Suppressor macrophage (primary cell): ENCODE data around the gene TAF1C.
"Not testable (repeated sequence)": the region's sequence is repeated elsewhere in the genome, so short reads cannot be mapped to it uniquely, and the experiment has no call there.

Source experiments
- DNase-seq, 4 experiments: peaks; one replicate each; pipeline ENCODE4 v3.0.0-alpha.2; 2020 to 2022

TAF1C gene

GRCh38 chr16:84212154-84212553 is 25.3 kb upstream of the TAF1C start:
- DNase-seq, result peak in 1 of 4 experiments; percentile 27

- DNase-seq, result no peak
Measured at GRCh38 chr16:84209989-84210388, 23.1 kb upstream of the TAF1C start.

GRCh38 chr16:84207879-84208278 is 21.0 kb upstream of the TAF1C start:
- DNase-seq, result no peak

- no peak for DNase-seq
Measured at GRCh38 chr16:84207251-84207650, 20.4 kb upstream of the TAF1C start.

GRCh38 chr16:84205976-84206691 is 19.3 kb upstream of the TAF1C start:
- DNase-seq, result no peak

- not testable (repeated sequence) for DNase-seq
Measured at GRCh38 chr16:84205123-84205522, 18.3 kb upstream of the TAF1C start.

GRCh38 chr16:84204551-84204950 is 17.7 kb upstream of the TAF1C start:
- not testable (repeated sequence) for DNase-seq

- DNase-seq, result peak; percentile 82 to 98 (median 92)
Measured at GRCh38 chr16:84199861-84200260, 13.0 kb upstream of the TAF1C start.

GRCh38 chr16:84199097-84199496 is 12.2 kb upstream of the TAF1C start:
- DNase-seq, result no peak

- DNase-seq, result no peak
Measured at GRCh38 chr16:84198401-84198800, 11.5 kb upstream of the TAF1C start.

GRCh38 chr16:84197466-84198128 is 10.7 kb upstream of the TAF1C start:
- DNase-seq, result no peak

GRCh38 chr16:84196727-84197394 is 10.0 kb upstream of the TAF1C start:
- DNase-seq, result no peak

- DNase-seq, result no peak
Measured at GRCh38 chr16:84196101-84196500, 9.2 kb upstream of the TAF1C start.

GRCh38 chr16:84195201-84196093 is 8.6 kb upstream of the TAF1C start:
- DNase-seq, result no peak

- peak in 2 of 4 experiments; percentile 15 to 39 for DNase-seq
Measured at GRCh38 chr16:84194470-84195200, 7.8 kb upstream of the TAF1C start.

GRCh38 chr16:84194018-84194417 is 7.2 kb upstream of the TAF1C start:
- no peak for DNase-seq

GRCh38 chr16:84193480-84193879 is 6.6 kb upstream of the TAF1C start:
- DNase-seq, result no peak

GRCh38 chr16:84191466-84191865 is 4.6 kb upstream of the TAF1C start:
- no peak for DNase-seq

- no peak for DNase-seq
Measured at GRCh38 chr16:84190731-84191388, 4.0 kb upstream of the TAF1C start, which contains the start of gene ADAD2. TSS of gene ADAD2 (plus strand) at chr16:84191157. CDS start at chr16:84191231, 74 bp downstream.

- no peak for DNase-seq
Measured at GRCh38 chr16:84184775-84185174, 2.1 kb downstream of the TAF1C start.

- DNase-seq, result no peak
Measured at GRCh38 chr16:84183911-84184591, 2.8 kb downstream of the TAF1C start.
